ENCODE data around the gene GAB2. TPM values are rescaled to one million over a fixed set of nuclear protein-coding genes. Genes with fewer than 3 reads are reported as not detected.

The GAB2 gene
- total RNA-seq, 1 donor from 2014 or later, result 39.9 TPM

GRCh38 chr11:78262691-78263090 is 154.9 kb downstream of the GAB2 start:
- no peaks in the 10 kb centered on the region for H3K36me3 Mint-ChIP-seq
- H3K9me3 Mint-ChIP-seq, result no peaks in the 10 kb centered on the region
- no peak for DNase-seq (ENCODE audit: low spot score in 2 of 2, unreplicated experiment in 2 of 2)
- no peak overlapping the region for H3K4me3 Mint-ChIP-seq
- TF ChIP-seq CTCF (IDR thresholded peaks at IDR 0.05; ENCODE audit: unreplicated experiment), result no peak
- no peak overlapping the region for H3K27ac Mint-ChIP-seq
- no peaks in the 10 kb centered on the region for H3K27me3 Mint-ChIP-seq (ENCODE audit: low read depth)
- H3K4me1 Mint-ChIP-seq, result peaks cover 37% of the 10 kb centered on the region

- Mint-ChIP-seq H3K4me1 (peaks cover 35% of the 10 kb centered on the region), H3K27me3 (ENCODE audit: low read depth) (no peaks in the 10 kb centered on the region), H3K27ac (no peak overlapping the region), H3K9me3 (no peaks in the 10 kb centered on the region), H3K4me3 (no peak overlapping the region), H3K36me3 (no peaks in the 10 kb centered on the region)
- no peak for TF ChIP-seq CTCF (IDR thresholded peaks at IDR 0.05; ENCODE audit: unreplicated experiment)
- DNase-seq (ENCODE audit: low spot score in 2 of 2, unreplicated experiment in 2 of 2), result no peak
Measured at GRCh38 chr11:78262238-78262637, 155.4 kb downstream of the GAB2 start.

- DNase-seq (ENCODE audit: low spot score in 2 of 2, unreplicated experiment in 2 of 2), result no peak
- H3K4me1 Mint-ChIP-seq, result peaks cover 35% of the 10 kb centered on the region
Measured at GRCh38 chr11:78261828-78262227, 155.8 kb downstream of the GAB2 start.

GRCh38 chr11:78261367-78261766 is 156.3 kb downstream of the GAB2 start:
- H3K4me3 Mint-ChIP-seq, result no peak overlapping the region
- no peaks in the 10 kb centered on the region for H3K36me3 Mint-ChIP-seq
- no peak for TF ChIP-seq CTCF (IDR thresholded peaks at IDR 0.05; ENCODE audit: unreplicated experiment)
- H3K27ac Mint-ChIP-seq, result no peak overlapping the region
- peaks cover 34% of the 10 kb centered on the region for H3K4me1 Mint-ChIP-seq
- no peaks in the 10 kb centered on the region for H3K27me3 Mint-ChIP-seq (ENCODE audit: low read depth)
- no peak for DNase-seq (ENCODE audit: low spot score in 2 of 2, unreplicated experiment in 2 of 2)
- no peaks in the 10 kb centered on the region for H3K9me3 Mint-ChIP-seq

More at GRCh38 chr11:78261828-78262227, 155.8 kb downstream of the GAB2 start:
- TF ChIP-seq CTCF (IDR thresholded peaks at IDR 0.05; ENCODE audit: unreplicated experiment), result no peak
- Mint-ChIP-seq H3K27ac (no peak overlapping the region), H3K36me3 (no peaks in the 10 kb centered on the region), H3K27me3 (ENCODE audit: low read depth) (no peaks in the 10 kb centered on the region), H3K4me3 (no peak overlapping the region), H3K9me3 (no peaks in the 10 kb centered on the region)

GRCh38 chr11:78259777-78260487 is 157.7 kb downstream of the GAB2 start:
- Mint-ChIP-seq H3K36me3 (no peaks in the 10 kb centered on the region), H3K27me3 (ENCODE audit: low read depth) (no peaks in the 10 kb centered on the region), H3K27ac (peak overlapping the region; percentile 69), H3K9me3 (no peaks in the 10 kb centered on the region), H3K4me3 (no peak overlapping the region), H3K4me1 (peaks cover 32% of the 10 kb centered on the region)
- DNase-seq (ENCODE audit: low spot score in 2 of 2, unreplicated experiment in 2 of 2), result no peak
- TF ChIP-seq CTCF (IDR thresholded peaks at IDR 0.05; ENCODE audit: unreplicated experiment), result no peak

All from mesothelial cell of epicardium (in vitro differentiated cells).